GM19328 (cell line): Measurements from ENCODE around the gene TULP4.

Experiments
- ATAC-seq: cut with Tn5 transposase; IDR thresholded peaks from one replicate; pipeline ENCODE4 v1.9.1; 2021; ENCODE audit warnings: mild to moderate bottlenecking, moderate library complexity; ENCODE audit not compliant: unreplicated experiment

Gene TULP4

GRCh38 chr6:158312165-158312564, at the start of gene TULP4:
Gene TULP4 (plus strand): TSS chr6:158312465. CDS start chr6:158314017, 1,552 bp downstream.
- no peak for ATAC-seq

DNA sequence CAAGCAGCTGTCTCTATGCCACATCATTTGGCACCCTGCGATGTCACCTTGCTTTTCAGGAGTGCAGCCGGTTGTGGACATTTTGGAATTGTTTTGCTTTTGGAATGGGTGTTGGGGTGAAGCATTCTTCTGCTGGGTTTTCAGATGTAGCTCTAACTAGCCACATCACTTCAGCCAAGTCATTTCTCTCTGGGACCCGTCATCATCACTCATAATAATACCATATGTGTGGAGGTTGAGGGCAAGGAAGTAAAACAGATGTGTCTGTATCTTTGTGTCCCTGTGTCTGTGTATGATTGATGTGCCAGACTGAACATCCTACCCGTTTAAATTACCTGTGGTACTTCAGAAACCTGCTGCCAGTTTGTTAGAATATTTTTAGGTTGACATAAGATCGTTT, 49.5 kb upstream of the TULP4 start:
- ATAC-seq = no peak

DNA sequence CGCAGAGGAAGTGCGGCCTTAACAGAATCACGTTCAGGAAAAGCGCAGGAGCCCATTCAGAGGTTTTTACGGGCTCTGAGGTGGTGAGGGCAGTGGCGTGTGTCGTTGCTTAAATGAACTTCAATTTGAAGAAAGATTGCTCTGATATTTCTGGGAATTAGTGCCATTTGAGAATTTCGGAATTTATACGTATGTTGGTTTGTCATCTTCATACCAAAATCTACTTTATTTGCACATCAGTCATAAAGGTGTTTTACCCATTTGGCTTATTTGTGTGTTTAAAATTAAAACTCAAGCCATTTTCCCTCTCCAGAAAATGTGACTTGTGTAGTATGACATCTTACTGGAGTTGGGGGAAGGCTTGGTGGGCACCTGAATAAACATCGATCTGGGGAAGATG, 48.1 kb upstream of the TULP4 start:
- ATAC-seq = no peak

DNA sequence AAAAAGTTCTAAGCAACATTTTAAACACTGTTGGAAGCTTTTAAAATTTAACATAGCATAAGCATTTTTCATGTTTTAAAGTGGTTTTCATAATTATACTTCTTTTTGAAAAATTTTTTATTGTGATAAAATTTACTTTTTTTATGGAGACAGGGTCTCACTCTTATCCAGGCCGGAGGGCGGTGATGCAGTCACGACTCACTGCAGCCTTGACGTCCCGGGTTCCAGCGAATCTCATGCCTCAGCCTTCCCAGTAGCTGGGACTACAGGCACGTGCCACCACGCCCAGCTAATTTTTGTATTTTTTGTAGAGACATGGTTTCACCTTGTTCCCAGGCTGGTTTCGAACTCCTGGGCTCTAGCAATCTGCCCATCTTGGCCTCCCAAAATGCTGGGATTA, 46.1 kb upstream of the TULP4 start:
- ATAC-seq = no peak

GRCh38 chr6:158268361-158269147, 43.7 kb upstream of the TULP4 start:
- no peak for ATAC-seq

DNA sequence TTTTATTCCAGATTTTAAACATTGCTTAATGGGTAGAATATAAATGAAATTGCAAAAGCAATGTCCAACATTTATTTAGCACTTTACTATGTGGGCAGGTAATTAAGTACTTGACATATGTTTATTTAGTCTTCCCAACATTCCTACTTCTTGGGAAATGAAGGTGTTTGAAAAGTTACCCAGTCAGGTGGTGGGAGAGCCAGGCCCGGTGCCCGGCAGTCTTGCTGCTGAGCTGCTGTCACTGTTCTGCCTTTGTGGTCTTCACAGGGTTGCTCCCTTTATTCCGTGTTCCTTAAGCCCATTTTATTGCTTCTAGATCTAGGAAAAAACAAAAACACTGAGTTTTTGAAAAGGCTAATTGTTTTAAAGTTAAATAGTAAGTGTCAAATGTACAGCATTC, 42.6 kb upstream of the TULP4 start:
- ATAC-seq = no peak

GRCh38 chr6:158270389-158271127, 41.7 kb upstream of the TULP4 start:
- ATAC-seq = no peak

GRCh38 chr6:158272324-158272723, 39.9 kb upstream of the TULP4 start:
- no peak for ATAC-seq

DNA sequence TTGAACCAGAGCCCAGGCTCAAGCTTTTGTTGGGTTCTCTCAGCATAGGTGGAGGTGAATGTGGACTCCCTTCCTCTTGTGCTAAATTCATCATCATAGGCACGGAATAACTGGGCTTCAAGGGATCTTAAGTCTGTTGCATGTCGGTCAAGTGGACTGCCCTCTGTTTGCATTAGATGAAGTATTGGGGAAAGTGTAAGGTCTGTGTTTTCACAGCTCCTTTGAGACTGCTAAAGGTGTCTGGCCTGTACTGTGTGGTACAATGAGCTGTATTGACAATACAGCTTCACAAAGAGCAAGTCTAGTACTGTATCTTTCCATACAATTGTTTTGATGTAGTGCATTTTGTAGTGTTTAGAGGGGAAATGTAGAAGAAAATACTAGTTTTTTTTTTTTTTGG, 34.3 kb upstream of the TULP4 start:
- no peak for ATAC-seq

DNA sequence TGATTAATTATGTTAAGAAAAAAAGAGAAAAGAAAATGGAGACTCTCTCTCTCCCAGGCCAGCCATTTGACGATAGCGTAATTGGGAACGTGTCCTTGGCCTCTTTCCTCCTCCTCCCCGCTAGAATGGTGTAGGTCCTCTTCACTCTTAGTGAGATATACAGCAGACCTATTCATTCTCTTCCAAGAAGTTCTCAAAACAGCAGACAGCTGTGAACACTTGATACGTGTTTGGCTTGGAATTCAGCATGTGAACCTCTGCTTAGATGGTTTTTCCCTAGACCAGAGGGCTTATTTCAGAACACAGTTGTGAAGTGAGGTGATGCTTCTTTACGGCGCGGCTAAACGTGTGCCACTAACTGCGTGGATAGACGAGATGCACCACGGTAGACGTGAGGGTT, 32.6 kb upstream of the TULP4 start:
- ATAC-seq = no peak

GRCh38 chr6:158283304-158283980, 28.8 kb upstream of the TULP4 start:
- no peak for ATAC-seq

DNA sequence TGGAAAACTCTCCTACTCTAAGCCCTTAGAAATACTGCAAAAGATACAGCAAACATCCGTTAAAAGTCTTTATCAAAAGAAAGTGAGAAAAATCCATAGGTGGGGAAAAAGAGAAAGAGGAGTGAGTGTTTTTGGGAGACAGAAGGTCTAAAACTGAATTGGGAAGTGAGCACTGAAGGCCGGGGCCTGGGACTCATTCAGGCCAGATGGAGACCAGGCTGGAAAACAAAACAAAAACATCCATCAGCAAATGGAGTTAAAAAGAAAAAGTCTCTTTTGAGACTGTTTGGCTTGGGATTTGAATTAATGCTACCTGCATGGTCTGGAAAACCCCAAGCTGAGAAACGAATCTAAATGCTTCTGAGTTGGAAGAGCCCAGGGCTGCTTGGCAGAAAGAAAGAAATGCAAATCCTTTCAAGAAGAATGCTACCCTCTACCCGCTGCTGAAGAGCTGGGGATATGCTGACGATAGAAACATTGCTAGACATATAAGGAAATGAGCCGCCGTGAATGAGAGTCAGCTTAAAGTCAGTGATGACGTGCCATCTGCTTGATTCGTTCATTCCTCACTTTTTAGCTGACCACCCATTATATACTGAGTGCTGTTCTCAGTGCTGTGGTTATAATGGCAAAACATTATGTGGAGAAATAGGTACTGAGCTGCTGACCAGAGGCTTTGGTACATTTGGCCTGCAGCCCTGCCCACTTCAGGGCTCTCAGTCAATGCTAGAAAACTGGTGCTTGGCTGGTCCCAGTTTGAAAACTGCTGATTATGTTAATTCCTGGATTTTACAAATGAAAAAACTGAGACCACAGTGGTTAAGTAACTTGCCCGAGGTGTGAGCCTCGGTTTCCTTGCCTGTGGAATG, 28.0 kb upstream of the TULP4 start:
- no peak for ATAC-seq

DNA sequence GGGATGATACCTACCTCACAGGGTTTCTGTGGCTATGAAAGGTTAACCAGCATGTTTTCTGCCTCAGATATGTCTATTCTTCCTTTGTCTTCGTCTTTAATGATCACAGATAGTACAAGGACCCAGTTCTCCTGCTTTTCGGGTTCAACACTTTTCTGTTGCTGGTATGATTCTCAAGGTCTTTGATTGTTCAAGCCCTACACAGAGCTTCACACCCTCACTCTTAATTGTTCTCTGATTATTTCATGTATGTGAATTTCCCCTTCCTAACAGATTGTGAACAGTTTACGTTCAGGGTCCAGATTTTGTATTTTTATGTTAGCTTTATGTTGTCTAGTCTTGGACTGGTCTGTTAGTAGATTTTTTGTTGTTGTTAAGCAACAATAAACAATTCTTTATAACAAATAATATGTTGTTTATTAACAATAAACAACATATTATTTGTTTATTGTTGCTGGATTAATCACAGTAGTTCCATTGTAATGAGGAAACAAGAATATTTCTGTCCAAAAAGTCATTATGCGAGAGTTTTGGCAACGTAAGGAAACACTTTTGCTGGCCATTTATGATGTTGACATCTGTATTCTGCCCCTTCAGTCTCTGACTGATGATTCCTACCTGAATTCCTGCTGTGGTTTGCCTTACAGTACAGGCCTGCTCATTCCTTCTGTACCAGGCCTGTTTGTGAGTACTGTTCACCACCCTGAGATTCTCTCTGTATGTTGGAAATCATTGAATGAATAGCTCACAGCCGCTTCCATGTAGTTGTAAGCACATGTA, 27.2 kb upstream of the TULP4 start:
- ATAC-seq = no peak

GRCh38 chr6:158285656-158286021, 26.6 kb upstream of the TULP4 start:
- no peak for ATAC-seq

DNA sequence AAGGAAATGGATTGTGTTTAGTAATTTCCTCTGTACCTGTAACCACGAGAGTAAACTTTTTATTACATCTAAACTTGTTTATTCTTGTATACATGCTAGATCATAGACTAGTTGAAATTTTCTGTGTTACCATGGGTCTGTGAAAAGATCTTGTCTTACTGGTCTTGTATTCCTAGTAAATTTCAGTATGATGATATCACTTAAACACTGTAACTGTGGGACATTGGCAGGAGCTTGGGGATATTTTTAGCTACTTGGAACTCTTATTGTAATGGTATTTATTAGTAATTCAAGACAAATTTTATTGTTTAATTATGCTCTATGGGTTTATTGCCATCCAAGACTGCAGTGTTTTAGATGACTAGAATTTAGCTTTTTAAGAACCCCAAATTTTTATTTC, 25.9 kb upstream of the TULP4 start:
- no peak for ATAC-seq

GRCh38 chr6:158287047-158287446, 25.2 kb upstream of the TULP4 start:
- no peak for ATAC-seq

GRCh38 chr6:158290040-158290439, 22.2 kb upstream of the TULP4 start:
- ATAC-seq = peak; percentile 53

DNA sequence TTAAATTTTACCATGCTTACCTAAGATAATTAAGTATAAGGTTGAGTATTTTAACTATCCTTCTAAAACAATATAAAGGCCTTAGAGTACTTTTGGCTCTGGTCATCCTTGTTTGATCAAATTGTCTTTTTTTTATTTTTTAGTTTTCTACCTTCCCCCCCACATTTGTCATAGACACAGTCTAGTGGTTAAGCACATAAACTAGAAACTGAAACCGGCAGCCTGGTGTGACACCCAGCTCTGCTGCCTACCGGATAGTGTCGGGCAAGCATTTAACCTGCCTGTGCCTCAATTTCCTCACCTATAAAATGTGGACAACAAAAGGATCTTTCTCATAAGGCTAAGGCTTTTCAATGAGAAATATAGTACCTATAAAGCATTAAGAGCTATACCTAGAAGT, 21.6 kb upstream of the TULP4 start:
- ATAC-seq = peak; percentile 76

DNA sequence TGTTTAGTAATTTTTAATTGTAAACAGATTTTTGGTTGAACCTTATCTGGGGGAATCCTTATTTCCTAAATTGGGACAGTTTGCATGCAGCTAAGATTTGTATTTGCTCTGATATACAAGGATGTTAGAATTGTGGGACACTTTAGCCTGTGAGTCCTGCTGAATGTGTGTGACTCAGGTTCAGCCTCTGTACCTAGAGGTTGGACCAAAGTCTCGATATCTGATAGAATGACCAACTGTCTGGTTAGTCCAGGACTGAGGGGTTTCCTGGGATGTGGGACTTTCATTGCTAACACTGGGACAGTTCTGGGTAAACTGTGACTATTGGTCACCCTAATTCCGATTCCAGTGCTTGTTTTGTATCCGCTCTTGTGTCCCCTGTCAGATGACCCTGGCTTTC, 20.2 kb upstream of the TULP4 start:
- ATAC-seq = no peak

- no peak for ATAC-seq
These were observed 19.1 kb upstream of the TULP4 start for GRCh38 chr6:158293122-158293521.
